Stimulated activated CD8-positive, alpha-beta memory T cell treated with anti-CD3 and anti-CD28 coated beads, Interleukin-7, amount 100 ng/mL, for 24 hours (primary cell): ENCODE results near the gene SGTB.

Source experiments
- DNase-seq: peaks from one replicate; pipeline ENCODE4 v3.0.0-alpha.2; 2020; ENCODE audit warnings: low read depth

Gene SGTB, protein sequence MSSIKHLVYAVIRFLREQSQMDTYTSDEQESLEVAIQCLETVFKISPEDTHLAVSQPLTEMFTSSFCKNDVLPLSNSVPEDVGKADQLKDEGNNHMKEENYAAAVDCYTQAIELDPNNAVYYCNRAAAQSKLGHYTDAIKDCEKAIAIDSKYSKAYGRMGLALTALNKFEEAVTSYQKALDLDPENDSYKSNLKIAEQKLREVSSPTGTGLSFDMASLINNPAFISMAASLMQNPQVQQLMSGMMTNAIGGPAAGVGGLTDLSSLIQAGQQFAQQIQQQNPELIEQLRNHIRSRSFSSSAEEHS

DNA sequence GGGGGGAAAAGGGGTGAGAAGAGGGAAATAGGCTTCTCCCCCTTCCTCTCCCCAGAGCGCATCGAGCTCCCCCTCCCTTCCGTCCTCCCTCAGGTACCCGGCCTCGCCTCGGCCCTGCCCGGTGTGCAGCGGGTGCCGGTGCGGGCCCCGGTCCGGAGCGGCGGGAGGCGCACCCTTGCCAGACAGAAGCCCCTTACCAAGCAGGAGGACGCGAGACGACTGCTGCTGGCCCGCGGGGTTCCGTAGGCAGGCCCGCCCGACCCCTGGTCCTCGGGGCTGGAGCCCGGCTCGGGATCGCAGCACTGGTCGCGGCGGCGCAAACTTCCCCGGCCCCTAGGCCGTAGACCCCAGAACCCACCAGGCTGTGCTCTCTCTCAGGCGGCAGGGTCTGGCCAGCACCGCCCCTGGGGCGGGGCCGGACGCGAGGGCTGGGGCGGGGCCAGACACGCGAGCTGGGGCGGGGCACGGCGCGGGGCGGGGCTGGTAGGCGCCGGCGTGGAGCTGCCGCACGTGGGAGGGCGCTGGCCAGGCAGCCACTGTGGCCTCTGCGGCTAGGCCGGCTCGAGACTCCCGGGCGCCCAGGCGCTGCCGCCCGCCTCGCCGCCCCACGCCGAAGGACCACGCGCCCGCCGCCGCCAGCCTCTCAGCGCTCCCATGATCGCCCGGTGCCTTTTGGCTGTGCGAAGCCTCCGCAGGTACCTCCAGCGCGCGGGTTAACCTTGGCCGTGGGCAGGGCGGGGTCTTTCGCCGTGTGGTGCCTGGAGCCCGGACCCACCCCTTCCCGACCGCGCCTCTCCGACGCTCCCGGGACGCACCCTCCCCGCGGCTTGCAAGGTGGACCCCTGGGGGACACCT is at the start of gene SGTB, which contains the start of gene NLN:
Gene SGTB, minus strand, starts transcription at position 390 of the 855 bp plus-strand sequence. CDS start 1,302 bp downstream, outside the sequence.
Gene NLN, plus strand, starts transcription at position 486 of the 855 bp plus-strand sequence. Its CDS starts 169 bp downstream, at position 655.
- DNase-seq, result peak; percentile 61

GRCh38 chr5:65771266-65771665 is 49.4 kb upstream of the SGTB start:
- no peak for DNase-seq

DNA sequence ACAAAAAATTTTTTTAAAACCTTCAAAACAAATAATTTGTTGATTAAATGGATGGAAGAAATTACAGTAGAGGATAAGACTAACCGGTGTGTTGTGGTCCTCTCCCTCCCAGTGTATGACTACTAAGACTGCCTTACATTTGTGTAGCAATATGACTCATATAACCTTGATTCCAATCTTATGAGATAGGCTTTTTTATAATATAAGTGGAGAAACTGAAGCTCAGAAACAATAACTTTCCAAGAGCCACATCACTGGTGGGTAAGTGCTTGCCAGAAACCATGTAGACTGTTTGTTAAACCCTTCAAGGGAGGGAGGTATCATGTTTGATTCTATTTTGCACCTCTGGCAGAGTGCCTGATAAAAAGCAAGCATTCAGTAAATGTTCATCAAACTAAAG is 47.6 kb upstream of the SGTB start:
- DNase-seq, result no peak

DNA sequence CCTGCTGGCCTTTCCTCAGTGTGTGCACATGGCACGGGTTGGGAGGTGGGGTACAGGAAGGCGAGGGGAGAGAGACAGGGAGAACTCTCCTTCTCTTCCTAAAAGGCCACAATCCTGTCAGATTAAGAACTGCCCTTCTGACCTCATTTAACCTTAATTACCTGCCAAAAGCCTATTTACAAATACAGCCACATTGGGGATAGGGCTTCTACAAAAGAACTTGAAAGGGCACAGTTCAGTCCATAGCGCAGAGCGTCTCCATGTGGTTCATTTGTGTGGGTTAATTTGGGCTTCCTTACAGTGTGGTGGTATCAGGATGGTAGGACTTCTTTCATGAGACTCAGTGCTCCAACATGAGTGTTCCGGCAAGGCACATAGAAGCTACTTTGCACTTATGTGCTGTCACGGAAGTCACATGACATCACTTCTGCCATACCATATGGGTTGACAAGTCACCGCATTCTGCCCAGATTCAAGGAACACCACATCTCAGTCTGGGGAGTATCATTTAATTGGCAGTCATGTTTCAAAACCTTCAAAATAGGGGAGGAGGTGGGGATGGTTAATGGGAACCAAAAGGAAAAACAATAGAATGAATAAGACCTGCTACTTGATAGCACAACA is 46.9 kb upstream of the SGTB start:
- no peak for DNase-seq

- DNase-seq, result no peak
Observed at GRCh38 chr5:65767565-65767964, 45.7 kb upstream of the SGTB start.

DNA sequence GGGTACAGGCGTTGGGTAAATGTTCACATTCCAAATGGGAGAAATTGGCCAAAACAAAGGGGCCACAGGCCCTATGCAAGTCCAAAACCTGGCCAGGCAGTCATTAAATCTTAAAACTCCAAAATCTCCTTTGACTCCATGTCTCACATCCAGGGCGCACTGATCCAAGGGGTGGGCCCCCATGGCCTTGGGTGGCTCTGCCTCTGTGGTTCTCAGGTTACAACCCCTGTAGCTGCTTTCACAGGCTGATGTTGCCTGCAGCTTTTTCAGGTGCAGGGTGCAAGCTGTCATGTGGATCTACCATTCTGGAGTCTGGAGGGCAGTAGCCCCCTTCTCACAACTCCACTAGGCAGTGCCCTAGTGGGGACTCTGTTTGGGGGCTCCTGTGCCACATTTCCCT is 44.9 kb upstream of the SGTB start:
- no peak for DNase-seq

GRCh38 chr5:65766175-65766574 is 44.3 kb upstream of the SGTB start:
- DNase-seq, result no peak

- DNase-seq, result no peak
Observed at GRCh38 chr5:65765582-65765981, 43.7 kb upstream of the SGTB start.

DNA sequence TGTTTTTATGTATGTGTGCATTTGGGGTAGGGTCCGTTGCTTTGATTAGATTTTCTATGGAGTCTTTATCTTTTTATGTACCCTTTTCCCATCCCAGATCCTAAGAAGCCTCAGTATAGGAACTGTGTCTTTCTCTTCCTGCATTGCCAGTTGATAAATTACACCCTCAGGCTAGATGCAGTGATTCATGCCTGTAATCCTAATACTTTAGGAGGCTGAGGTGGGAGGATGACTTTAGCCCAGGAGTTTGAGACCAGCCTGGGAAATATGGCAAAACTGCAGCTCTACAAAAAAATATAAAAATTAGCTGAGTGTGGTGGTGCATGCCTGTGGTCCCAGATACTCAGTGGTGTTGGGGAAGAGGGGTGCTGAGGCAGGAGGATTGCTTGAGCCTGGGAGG is 40.3 kb upstream of the SGTB start:
- DNase-seq, result no peak

- no peak for DNase-seq
Observed at GRCh38 chr5:65760504-65761275, 38.8 kb upstream of the SGTB start.

DNA sequence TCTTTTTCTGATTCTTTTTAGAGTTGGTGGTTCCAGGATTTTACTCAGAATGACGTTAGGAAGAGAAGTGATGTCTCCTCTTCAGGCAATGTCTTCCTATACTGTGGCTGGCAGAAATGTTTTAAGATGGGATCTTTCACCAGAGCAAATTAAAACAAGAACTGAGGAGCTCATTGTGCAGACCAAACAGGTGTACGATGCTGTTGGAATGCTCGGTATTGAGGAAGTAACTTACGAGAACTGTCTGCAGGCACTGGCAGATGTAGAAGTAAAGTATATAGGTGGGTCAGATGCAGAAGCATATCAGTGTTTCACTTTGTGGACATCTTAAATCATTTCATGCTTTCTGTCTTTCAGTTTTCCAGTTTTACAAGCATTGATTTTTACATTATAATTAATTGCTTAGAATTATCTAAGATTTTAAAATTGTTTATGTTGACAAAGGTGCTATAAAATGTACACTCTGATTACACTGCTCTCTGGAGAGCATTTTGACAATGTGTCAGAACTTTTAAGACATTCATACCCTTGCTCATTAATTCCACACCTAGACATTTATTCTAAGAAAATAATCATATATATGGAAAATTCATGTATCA is 36.7 kb upstream of the SGTB start:
- no peak for DNase-seq

DNA sequence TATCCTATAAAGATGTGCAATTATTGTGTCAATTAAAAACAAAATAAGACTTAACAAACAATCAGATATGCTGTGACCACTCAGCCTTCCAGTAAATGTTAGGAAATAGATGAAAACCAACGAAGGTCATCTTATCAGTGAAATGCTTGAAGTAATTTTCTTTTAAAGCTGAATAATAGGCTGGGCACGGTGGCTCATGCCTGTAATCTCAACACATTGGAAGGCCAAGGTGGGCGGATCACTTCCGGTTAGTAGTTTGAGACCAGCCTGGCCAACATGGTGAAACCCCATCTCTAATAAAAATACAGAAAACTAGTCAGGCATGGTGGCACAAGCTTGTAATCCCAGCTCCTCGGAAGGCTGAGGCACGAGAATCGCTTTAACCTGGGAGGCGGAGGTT is 31.3 kb upstream of the SGTB start:
- no peak for DNase-seq

GRCh38 chr5:65750938-65751337 is 29.0 kb upstream of the SGTB start:
- DNase-seq, result no peak

GRCh38 chr5:65749956-65750355 is 28.0 kb upstream of the SGTB start:
- DNase-seq, result no peak

- no peak for DNase-seq
Observed at GRCh38 chr5:65749221-65749844, 27.4 kb upstream of the SGTB start.

- DNase-seq, result no peak
Observed at GRCh38 chr5:65742565-65743231, 20.8 kb upstream of the SGTB start.

DNA sequence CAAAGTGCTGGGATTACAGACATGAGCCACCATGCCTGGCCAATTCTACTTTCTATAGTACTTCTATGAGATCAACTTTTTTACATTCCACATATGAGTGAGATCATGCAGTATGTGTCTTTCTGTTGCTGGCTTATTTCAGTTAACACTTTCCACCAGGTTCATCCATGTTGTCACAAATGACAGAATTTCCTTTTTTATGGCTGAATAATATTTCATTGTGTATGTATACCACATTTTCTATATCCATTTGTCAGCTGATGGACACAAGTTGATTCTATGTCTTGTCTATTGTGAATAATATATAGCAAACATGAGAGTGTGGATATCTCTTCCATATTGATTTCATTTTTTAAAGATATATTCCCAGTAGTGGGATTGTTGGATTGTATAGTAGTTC is 17.3 kb upstream of the SGTB start:
- DNase-seq, result no peak

- no peak for DNase-seq
Observed at GRCh38 chr5:65738305-65738704, 16.4 kb upstream of the SGTB start.

GRCh38 chr5:65737842-65738241 is 15.9 kb upstream of the SGTB start:
- no peak for DNase-seq

GRCh38 chr5:65736011-65736410 is 14.1 kb upstream of the SGTB start:
- DNase-seq, result no peak

DNA sequence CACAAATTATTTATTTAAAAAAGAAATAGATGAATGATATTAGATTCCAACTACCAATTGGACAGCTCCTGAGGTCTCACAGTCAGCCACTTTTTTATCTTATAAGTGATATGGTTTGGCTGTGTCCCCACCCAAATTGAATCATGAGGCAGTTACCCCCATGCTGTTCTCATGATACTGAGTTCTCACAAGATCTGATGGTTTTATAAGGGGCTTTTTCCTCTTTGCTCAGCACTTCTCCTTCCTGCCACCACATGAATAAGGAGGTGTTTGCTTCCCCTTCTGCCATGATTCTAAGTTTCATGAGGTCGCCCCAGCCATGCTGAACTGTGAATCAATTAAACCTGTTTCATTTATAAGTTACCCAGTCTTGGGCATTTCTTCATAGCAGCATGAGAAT is 13.0 kb upstream of the SGTB start:
- no peak for DNase-seq
